A549 (cell line): ENCODE data around the gene PPARA. TPM values are rescaled to one million over a fixed set of nuclear protein-coding genes. Genes with fewer than 3 reads are reported as not detected.
"Not testable (repeated sequence)": the region's sequence is repeated elsewhere in the genome, so short reads cannot be mapped to it uniquely, and the experiment has no call there.

Experiments
- ATAC-seq, 2 experiments: fragments of 200-7000 bp in 1 of 2; fragments of >200 bp in 1 of 2; cut with Nextera tagmentation in 1 of 2; cut with Tn5 transposase in 1 of 2; 3 replicates each; pipeline versions ENCODE4 v1.8.0 to v1.9.1; 2018 to 2020; ENCODE audit warnings: mild to moderate bottlenecking in 1 of 2, moderate library complexity in 1 of 2
- CTCF ChIA-PET: fragments of 300-600 bp; sonication (Branson Sonifier 250); formaldehyde crosslinking; extraction: SDS; loops from one replicate; lab custom pipeline; 2021; ENCODE audit warnings: antibody characterized with exemption, inconsistent platforms; lab: Yijun Ruan, JAX
- POLR2A ChIA-PET: fragments of 350-600 bp; formaldehyde crosslinking; extraction: SDS; loops from one replicate; lab custom pipeline; 2021; ENCODE audit warnings: antibody characterized with exemption, inconsistent platforms; lab: Yijun Ruan, JAX
- DNase-seq, 2 experiments: peaks; one replicate each; pipeline versions ENCODE4 v3.0.0 to v3.0.0-alpha.2; 2011 to 2016; ENCODE audit warnings: low read depth in 1 of 2, low spot score in 1 of 2
- FAIRE-seq: peaks from 2 replicates; lab custom pipeline; 2011; peaks lifted over from hg19 to GRCh38; lab: Jason Lieb, UNC
- H3K27ac ChIP-seq, 2 experiments: fragments of >200 bp; sonication (Bioruptor Twin); formaldehyde crosslinking; 3 replicates each; pipeline ENCODE4 v1.5.1; 2016 to 2017
- H3K4me1 ChIP-seq: fragments of >200 bp; sonication (Bioruptor Twin); formaldehyde crosslinking; 3 replicates; pipeline ENCODE4 v1.6.1; 2016
- H3K4me2 ChIP-seq: fragments of >200 bp; sonication (Bioruptor Twin); formaldehyde crosslinking; 3 replicates; pipeline ENCODE4 v1.6.1; 2016
- H3K4me3 ChIP-seq: fragments of >200 bp; sonication (Bioruptor Twin); formaldehyde crosslinking; 3 replicates; pipeline ENCODE4 v1.5.1; 2016
- H3K9me3 ChIP-seq: fragments of >200 bp; sonication (Bioruptor Twin); formaldehyde crosslinking; 3 replicates; pipeline ENCODE4 v1.6.1; 2016
- CEBPB ChIP-seq, 2 experiments: fragments of >200 bp in 1 of 2; sonication (Bioruptor Twin) in 1 of 2; formaldehyde crosslinking in 1 of 2; IDR thresholded peaks; 2 replicates each; pipeline ENCODE4 v1.6.1; 2012 to 2016
- EP300 ChIP-seq, 2 experiments: fragments of >200 bp; sonication (Bioruptor Twin); formaldehyde crosslinking; IDR thresholded peaks; 2 replicates in 1 of 2; 3 replicates in 1 of 2; pipeline ENCODE4 v1.6.1; 2016 to 2017
- FOXS1 ChIP-seq: fragments of 250-450 bp; sonication (Bioruptor Pico); IDR thresholded peaks from 2 replicates; pipeline ENCODE4 v1.5.0; 2020; ENCODE audit warnings: mild to moderate bottlenecking, moderate library complexity
- HOXB5 ChIP-seq: fragments of 250-450 bp; sonication (Bioruptor Pico); IDR thresholded peaks from 2 replicates; pipeline ENCODE4 v1.5.0; 2020; ENCODE audit warnings: mild to moderate bottlenecking, moderate library complexity
- KDM5A ChIP-seq: fragments of 200-600 bp; sonication (generic); IDR thresholded peaks from 2 replicates; pipeline ENCODE4 v1.6.1; 2016; ENCODE audit warnings: antibody characterized with exemption, mild to moderate bottlenecking
- POLR2A ChIP-seq: IDR thresholded peaks from 2 replicates; pipeline ENCODE4 v1.6.1; 2012; ENCODE audit warnings: mild to moderate bottlenecking, low read length
- POLR2AphosphoS2 ChIP-seq: conservative IDR thresholded peaks from 2 replicates; pipeline ENCODE4 v1.6.1; 2012; ENCODE audit warnings: low read length, improper control_type of control experiment, inconsistent platforms
- RCOR1 ChIP-seq: fragments of 150-350 bp; IDR thresholded peaks from 2 replicates; pipeline ENCODE4 v1.6.1; 2014; ENCODE audit warnings: antibody characterized with exemption, low read length, low read depth
- RFX5 ChIP-seq: fragments of 450-650 bp; IDR thresholded peaks from 2 replicates; pipeline ENCODE4 v1.7.1; 2014; ENCODE audit warnings: antibody characterized with exemption, mild to moderate bottlenecking, moderate library complexity
- RNF2 ChIP-seq: fragments of 200-600 bp; sonication (generic); IDR thresholded peaks from 2 replicates; pipeline ENCODE4 v1.6.1; 2016; ENCODE audit warnings: low read depth, mild to moderate bottlenecking, antibody characterized with exemption, moderate library complexity, borderline replicate concordance
- TP53 ChIP-seq: fragments of 250-450 bp; sonication (Bioruptor Pico); IDR thresholded peaks from 2 replicates; pipeline ENCODE4 v1.5.0; 2021; ENCODE audit warnings: mild to moderate bottlenecking, moderate library complexity
- ZC3H11A ChIP-seq: fragments of 450-650 bp; IDR thresholded peaks from 2 replicates; pipeline ENCODE4 v1.6.1; 2014; ENCODE audit warnings: antibody characterized with exemption, mild to moderate bottlenecking
- ZFP36 ChIP-seq: fragments of 450-650 bp; IDR thresholded peaks from 2 replicates; pipeline ENCODE4 v1.6.1; 2014; ENCODE audit warnings: borderline replicate concordance; ENCODE audit not compliant: partially characterized antibody
- ZSCAN20 ChIP-seq: fragments of 250-450 bp; sonication (Bioruptor Pico); IDR thresholded peaks from 2 replicates; pipeline ENCODE4 v1.8.0; 2022; ENCODE audit warnings: mild to moderate bottlenecking, moderate library complexity
- WGBS: methylation state at CpG from one replicate; pipeline ENCODE4 v1.1.6; 2017; ENCODE audit errors: missing lambda C conversion rate; 5-methylcytosine and 5-hydroxymethylcytosine counted together
- polyA plus RNA-seq, 4 experiments: library from polyadenylated mRNA; depleted of rRNA in 3 of 4; stranded (reverse); fragments of >200 nt; fragmentation: RNase III in 1 of 4; extraction: RNeasy Plus Mini Kit Qiagen cat#74134 plus additional on column Dnase treatment in 1 of 4; gene quantifications; 2 replicates in 3 of 4; 3 replicates in 1 of 4; pipeline ENCODE4 v1.2.3, GENCODE V29; 2011 to 2017
- TF ChIP-seq, protein P1 (sequence below): fragments of 450-650 bp; IDR thresholded peaks from 2 replicates; pipeline ENCODE4 v1.6.1; 2014; ENCODE audit warnings: antibody characterized with exemption
- TF ChIP-seq, protein P2 (sequence below): IDR thresholded peaks from 2 replicates; pipeline ENCODE4 v1.6.1; 2012
- TF ChIP-seq, protein P3 (sequence below): fragments of >200 bp; sonication (Bioruptor Twin); formaldehyde crosslinking; IDR thresholded peaks from 3 replicates; pipeline ENCODE4 v1.5.1; 2016

Gene PPARA
- polyA plus RNA-seq, 2 of the 4 experiments (the other 2 are of a cell fraction) = 2.6 to 2.8 TPM

- TF ChIP-seq POLR2AphosphoS2 (no peak), ZC3H11A (no peak), RCOR1 (no peak)
These were observed 21.7 kb upstream of the PPARA start (continued) for GRCh38 chr22:46128606-46129005.

DNA sequence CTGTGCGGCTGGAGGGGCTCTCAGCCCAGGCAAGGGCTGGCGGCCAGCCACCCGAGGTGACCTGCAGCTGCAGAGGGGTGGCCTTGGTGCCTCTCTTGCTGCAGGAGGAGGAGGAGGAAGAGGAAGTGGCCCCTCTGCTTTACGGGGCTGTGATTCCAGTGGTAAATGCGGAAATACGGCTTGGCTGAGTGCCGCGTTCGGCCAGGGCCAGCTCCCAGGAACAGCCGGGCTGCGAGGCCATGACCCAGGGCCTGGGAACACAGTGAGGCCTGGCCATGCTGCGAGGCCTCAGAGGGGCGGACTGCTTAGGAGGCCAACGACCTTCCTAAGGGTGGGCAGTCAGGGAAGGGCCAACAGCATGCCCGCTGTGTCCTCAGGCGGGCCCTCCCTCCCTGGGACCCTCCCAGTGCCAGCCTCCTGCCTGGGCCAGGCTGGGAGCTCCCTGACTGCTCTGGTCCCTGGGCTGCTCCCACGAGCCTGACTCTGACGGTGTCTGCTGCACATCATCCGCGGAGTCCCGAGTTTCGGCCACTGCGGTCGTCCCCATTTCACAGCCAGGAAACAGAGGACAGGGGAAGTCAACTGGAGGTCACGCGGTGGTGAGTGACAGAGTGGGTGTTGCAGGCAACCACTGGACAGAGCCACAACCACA, 20.8 kb upstream of the PPARA start:
- H3K27ac ChIP-seq = no peak overlapping the region
- no peak overlapping the region for H3K4me3 ChIP-seq
- ChIA-PET POLR2A (no interaction called here), CTCF (interaction anchor here (0.7 to 2.2 kb wide), 3 partner anchors 10 to 185 kb away, joined by 3 to 6 read pairs (median 5); no protein-coding TSS in a partner anchor)
- TF ChIP-seq HOXB5 (CRISPR knock-in tag) (no peak), CEBPB (IDR thresholded peaks at IDR 0.05) (no peak), RFX5 (no peak), POLR2A (no peak), KDM5A (no peak), EP300 (IDR thresholded peaks at IDR 0.05) (no peak), TP53 (CRISPR knock-in tag) (no peak), ZSCAN20 (CRISPR knock-in tag) (no peak), RNF2 (no peak), POLR2AphosphoS2 (no peak), FOXS1 (no peak)
- TF ChIP-seq, protein P1, sequence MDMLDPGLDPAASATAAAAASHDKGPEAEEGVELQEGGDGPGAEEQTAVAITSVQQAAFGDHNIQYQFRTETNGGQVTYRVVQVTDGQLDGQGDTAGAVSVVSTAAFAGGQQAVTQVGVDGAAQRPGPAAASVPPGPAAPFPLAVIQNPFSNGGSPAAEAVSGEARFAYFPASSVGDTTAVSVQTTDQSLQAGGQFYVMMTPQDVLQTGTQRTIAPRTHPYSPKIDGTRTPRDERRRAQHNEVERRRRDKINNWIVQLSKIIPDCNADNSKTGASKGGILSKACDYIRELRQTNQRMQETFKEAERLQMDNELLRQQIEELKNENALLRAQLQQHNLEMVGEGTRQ = no peak
- TF ChIP-seq, protein P2, sequence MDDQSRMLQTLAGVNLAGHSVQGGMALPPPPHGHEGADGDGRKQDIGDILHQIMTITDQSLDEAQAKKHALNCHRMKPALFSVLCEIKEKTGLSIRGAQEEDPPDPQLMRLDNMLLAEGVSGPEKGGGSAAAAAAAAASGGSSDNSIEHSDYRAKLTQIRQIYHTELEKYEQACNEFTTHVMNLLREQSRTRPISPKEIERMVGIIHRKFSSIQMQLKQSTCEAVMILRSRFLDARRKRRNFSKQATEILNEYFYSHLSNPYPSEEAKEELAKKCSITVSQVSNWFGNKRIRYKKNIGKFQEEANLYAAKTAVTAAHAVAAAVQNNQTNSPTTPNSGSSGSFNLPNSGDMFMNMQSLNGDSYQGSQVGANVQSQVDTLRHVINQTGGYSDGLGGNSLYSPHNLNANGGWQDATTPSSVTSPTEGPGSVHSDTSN = no peak
- no peaks in the 10 kb centered on the region for H3K9me3 ChIP-seq
- FAIRE-seq (no peak), DNase-seq (no peak), ATAC-seq (no peak)
- H3K4me2 ChIP-seq = no peak overlapping the region
- WGBS = 81% methylated on average over 5 of the region's 26 CpGs
- no peaks in the 10 kb centered on the region for H3K4me1 ChIP-seq

GRCh38 chr22:46131151-46131587, 19.2 kb upstream of the PPARA start:
- WGBS = 84% methylated on average over 2 of the region's 13 CpGs
- ChIA-PET POLR2A (no interaction called here), CTCF (no interaction called here)
- Histone ChIP-seq H3K9me3 (no peaks in the 10 kb centered on the region), H3K4me3 (no peak overlapping the region), H3K4me1 (no peaks in the 10 kb centered on the region), H3K4me2 (no peak overlapping the region), H3K27ac (no peak overlapping the region)
- no peak for FAIRE-seq
- no peak for TF ChIP-seq ZFP36
- TF ChIP-seq, protein P3, sequence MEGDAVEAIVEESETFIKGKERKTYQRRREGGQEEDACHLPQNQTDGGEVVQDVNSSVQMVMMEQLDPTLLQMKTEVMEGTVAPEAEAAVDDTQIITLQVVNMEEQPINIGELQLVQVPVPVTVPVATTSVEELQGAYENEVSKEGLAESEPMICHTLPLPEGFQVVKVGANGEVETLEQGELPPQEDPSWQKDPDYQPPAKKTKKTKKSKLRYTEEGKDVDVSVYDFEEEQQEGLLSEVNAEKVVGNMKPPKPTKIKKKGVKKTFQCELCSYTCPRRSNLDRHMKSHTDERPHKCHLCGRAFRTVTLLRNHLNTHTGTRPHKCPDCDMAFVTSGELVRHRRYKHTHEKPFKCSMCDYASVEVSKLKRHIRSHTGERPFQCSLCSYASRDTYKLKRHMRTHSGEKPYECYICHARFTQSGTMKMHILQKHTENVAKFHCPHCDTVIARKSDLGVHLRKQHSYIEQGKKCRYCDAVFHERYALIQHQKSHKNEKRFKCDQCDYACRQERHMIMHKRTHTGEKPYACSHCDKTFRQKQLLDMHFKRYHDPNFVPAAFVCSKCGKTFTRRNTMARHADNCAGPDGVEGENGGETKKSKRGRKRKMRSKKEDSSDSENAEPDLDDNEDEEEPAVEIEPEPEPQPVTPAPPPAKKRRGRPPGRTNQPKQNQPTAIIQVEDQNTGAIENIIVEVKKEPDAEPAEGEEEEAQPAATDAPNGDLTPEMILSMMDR = peak; percentile 39
- DNase-seq = no peak
- peak in 1 of 2 experiments; percentile 62; a peak in 3 of 6 replicates for ATAC-seq

GRCh38 chr22:46132193-46132829, 18.0 kb upstream of the PPARA start:
- FAIRE-seq, H3K27ac ChIP-seq, H3K9me3 ChIP-seq, DNase-seq, POLR2A ChIA-PET, H3K4me3 ChIP-seq, ATAC-seq, H3K4me2 ChIP-seq, H3K4me1 ChIP-seq: not testable (repeated sequence)
- CTCF ChIA-PET = interaction anchor here (0.6 to 2.7 kb wide), 8 partner anchors 10 to 187 kb away, joined by 3 to 13 read pairs (median 4); no protein-coding TSS in a partner anchor
- 68% methylated on average over 8 of the region's 12 CpGs for WGBS
